ENCODE data around the gene SLAMF6. TPM values are rescaled to one million over a fixed set of nuclear protein-coding genes. Genes with fewer than 3 reads are reported as not detected.
"Not testable (repeated sequence)": the region's sequence is repeated elsewhere in the genome, so short reads cannot be mapped to it uniquely, and the experiment has no call there.

The SLAMF6 gene
- total RNA-seq, 4 donors from 2014 or later, result 0.80 to 1.0 TPM; not detected in 2

- no peaks in the 10 kb centered on the region for H3K36me3 ChIP-seq
- 59% methylated on average over 4 of the region's 4 CpGs for whole genome bisulfite sequencing
- no peak for TF ChIP-seq POLR2A (IDR thresholded peaks at IDR 0.05)
- TF ChIP-seq POLR2AphosphoS5 (IDR thresholded peaks at IDR 0.05), result no peak
- TF ChIP-seq EP300 (IDR thresholded peaks at IDR 0.05), result no peak
- TF ChIP-seq CTCF (IDR thresholded peaks at IDR 0.05), result no peak
- H3K27me3 ChIP-seq, result no peaks in the 10 kb centered on the region
- H3K27ac ChIP-seq, result no peak overlapping the region
- peaks cover 2% of the 10 kb centered on the region for H3K4me1 ChIP-seq
- DNase-seq (ENCODE audit: low spot score in 2 of 2), result no peak
- no peak overlapping the region for H3K4me3 ChIP-seq
- no peaks in the 10 kb centered on the region for H3K9me3 ChIP-seq
Measured at GRCh38 chr1:160565564-160565963, 42.5 kb upstream of the SLAMF6 start.

- DNase-seq (ENCODE audit: low spot score in 2 of 2), result not testable (repeated sequence)
- WGBS, result 70% methylated on average over 1 of the region's 1 CpG
Measured at GRCh38 chr1:160563230-160563629, 40.2 kb upstream of the SLAMF6 start.

GRCh38 chr1:160562745-160563144, 39.7 kb upstream of the SLAMF6 start:
- WGBS, result 61% methylated on average over 2 of the region's 2 CpGs
- not testable (repeated sequence) for H3K4me1 ChIP-seq; H3K9me3 ChIP-seq; H3K27me3 ChIP-seq; DNase-seq (ENCODE audit: low spot score in 2 of 2); H3K27ac ChIP-seq; H3K4me3 ChIP-seq; H3K36me3 ChIP-seq

More at GRCh38 chr1:160563230-160563629, 40.2 kb upstream of the SLAMF6 start:
- H3K36me3 ChIP-seq, H3K27me3 ChIP-seq, H3K27ac ChIP-seq, H3K4me1 ChIP-seq, H3K9me3 ChIP-seq, H3K4me3 ChIP-seq: not testable (repeated sequence)

GRCh38 chr1:160560806-160561205, 37.8 kb upstream of the SLAMF6 start:
- no peak for DNase-seq (ENCODE audit: low spot score in 2 of 2)
- Histone ChIP-seq H3K9me3 (no peaks in the 10 kb centered on the region), H3K36me3 (no peaks in the 10 kb centered on the region), H3K27me3 (no peaks in the 10 kb centered on the region), H3K4me3 (no peak overlapping the region), H3K4me1 (peaks cover 2% of the 10 kb centered on the region), H3K27ac (no peak overlapping the region)
- TF ChIP-seq CTCF (IDR thresholded peaks at IDR 0.05), result no peak
- TF ChIP-seq POLR2AphosphoS5 (IDR thresholded peaks at IDR 0.05), result no peak
- no peak for TF ChIP-seq POLR2A (IDR thresholded peaks at IDR 0.05)
- TF ChIP-seq EP300 (IDR thresholded peaks at IDR 0.05), result no peak

- Histone ChIP-seq H3K27ac (no peak overlapping the region), H3K4me1 (no peaks in the 10 kb centered on the region)
- WGBS, result 72% methylated on average over 4 of the region's 4 CpGs
Measured at GRCh38 chr1:160560045-160560705, 37.1 kb upstream of the SLAMF6 start.

GRCh38 chr1:160559437-160559836, 36.4 kb upstream of the SLAMF6 start:
- not testable (repeated sequence) for H3K4me3 ChIP-seq

More at GRCh38 chr1:160560045-160560705, 37.1 kb upstream of the SLAMF6 start:
- Histone ChIP-seq H3K27me3 (no peaks in the 10 kb centered on the region), H3K36me3 (no peaks in the 10 kb centered on the region), H3K9me3 (no peaks in the 10 kb centered on the region), H3K4me3 (no peak overlapping the region)
- DNase-seq (ENCODE audit: low spot score in 2 of 2), result no peak
- TF ChIP-seq POLR2AphosphoS5 (IDR thresholded peaks at IDR 0.05) (no peak), CTCF (IDR thresholded peaks at IDR 0.05) (no peak), EP300 (IDR thresholded peaks at IDR 0.05) (no peak), POLR2A (IDR thresholded peaks at IDR 0.05) (no peak)

More at GRCh38 chr1:160559437-160559836, 36.4 kb upstream of the SLAMF6 start:
- WGBS, result 85% methylated on average over 3 of the region's 3 CpGs
- not testable (repeated sequence) for H3K27me3 ChIP-seq; H3K9me3 ChIP-seq; H3K4me1 ChIP-seq; H3K27ac ChIP-seq; DNase-seq (ENCODE audit: low spot score in 2 of 2); H3K36me3 ChIP-seq
